Fibroblast of pulmonary artery (primary cell): ENCODE data around the gene BLOC1S4.

Source experiments
- DNase-seq: peaks from one replicate; pipeline ENCODE4 v3.0.0-alpha.2; 2010; ENCODE audit warnings: low read depth
- H3K4me3 ChIP-seq: replicated peaks from 2 replicates; pipeline ENCODE4 v1.5.1; 2011; ENCODE audit warnings: low read depth, mild to moderate bottlenecking, control low read depth, low read length, moderate library complexity
- CTCF ChIP-seq: IDR thresholded peaks from 2 replicates; pipeline ENCODE4 v1.5.1; 2011; ENCODE audit warnings: mild to moderate bottlenecking, control low read depth, low read length, inconsistent platforms; ENCODE audit errors: missing control alignments

BLOC1S4 gene

GRCh38 chr4:6693231-6694176 lies 22.5 kb upstream of the BLOC1S4 start, which contains the start of gene S100P:
TSS of gene S100P (plus strand) at chr4:6693878. CDS start at chr4:6693933, 55 bp downstream.
- no peak for TF ChIP-seq CTCF
- DNase-seq: no peak
- no peak within 1 kb of the TSS for H3K4me3 ChIP-seq

GRCh38 chr4:6694177-6694901 lies 21.6 kb upstream of the BLOC1S4 start:
- no peak for TF ChIP-seq CTCF
- H3K4me3 ChIP-seq: no peak overlapping the region
- DNase-seq: no peak

- H3K4me3 ChIP-seq: no peak overlapping the region
- DNase-seq: no peak
- no peak for TF ChIP-seq CTCF
Measured at GRCh38 chr4:6695660-6696610, 20.0 kb upstream of the BLOC1S4 start.

- TF ChIP-seq CTCF: no peak
- no peak overlapping the region for H3K4me3 ChIP-seq
- DNase-seq: no peak
Measured at GRCh38 chr4:6696611-6697010, 19.4 kb upstream of the BLOC1S4 start.

GRCh38 chr4:6697131-6697530 lies 18.8 kb upstream of the BLOC1S4 start:
- DNase-seq: no peak
- H3K4me3 ChIP-seq: no peak overlapping the region
- no peak for TF ChIP-seq CTCF

- TF ChIP-seq CTCF: no peak
- no peak overlapping the region for H3K4me3 ChIP-seq
- DNase-seq: no peak
Measured at GRCh38 chr4:6699388-6699787, 16.6 kb upstream of the BLOC1S4 start.
